ENCODE results near the gene LLGL1. TPM values are rescaled to one million over a fixed set of nuclear protein-coding genes. Genes with fewer than 3 reads are reported as not detected.

LLGL1 gene
- total RNA-seq, 2 donors from 2014 or later: 6.6 to 11.4 TPM

DNA sequence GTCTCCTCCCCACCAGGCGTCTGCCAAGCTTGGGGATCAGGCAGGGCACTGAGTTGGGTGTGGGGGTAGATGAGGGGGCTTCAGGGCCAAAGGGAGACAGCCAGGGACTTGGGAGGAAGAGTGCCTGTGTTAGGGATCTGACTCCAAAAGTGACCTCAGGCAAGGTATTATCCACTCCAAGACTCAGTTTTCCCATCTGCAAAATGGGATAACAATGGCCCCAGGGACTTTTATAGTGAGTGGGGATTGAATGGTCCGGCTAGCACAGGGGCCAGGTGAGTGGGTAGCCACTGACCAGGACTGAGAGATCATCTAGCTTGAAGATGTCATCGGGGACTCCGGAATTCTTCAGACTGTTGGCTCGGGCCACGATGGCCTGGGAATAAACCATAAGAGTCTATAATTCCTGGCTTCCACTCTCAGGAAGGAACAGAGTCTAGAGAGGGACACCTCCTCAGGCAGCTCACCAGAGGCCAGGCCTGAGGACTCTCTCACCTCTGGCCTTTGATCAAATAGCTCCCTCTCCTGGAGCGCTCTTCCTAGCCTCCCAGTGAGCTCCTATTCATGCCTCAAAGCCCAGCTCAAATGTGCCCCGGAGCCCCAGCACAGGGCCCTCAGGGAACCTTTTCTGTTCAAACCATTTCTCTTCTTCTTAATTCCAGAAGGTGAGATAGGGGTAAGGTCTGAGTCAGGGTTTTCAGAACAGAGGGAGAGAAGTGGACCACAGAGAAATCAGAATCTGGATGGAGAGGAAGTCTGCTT, 29.6 kb downstream of the LLGL1 start:
- H3K4me3 ChIP-seq: no peak overlapping the region
- H3K36me3 ChIP-seq (replicated peaks in 1 of 2; ENCODE audit: insufficient read depth in 1 of 2, low read depth in 2 of 2): peaks cover 14 to 34% of the 10 kb centered on the region in 2 donors

DNA sequence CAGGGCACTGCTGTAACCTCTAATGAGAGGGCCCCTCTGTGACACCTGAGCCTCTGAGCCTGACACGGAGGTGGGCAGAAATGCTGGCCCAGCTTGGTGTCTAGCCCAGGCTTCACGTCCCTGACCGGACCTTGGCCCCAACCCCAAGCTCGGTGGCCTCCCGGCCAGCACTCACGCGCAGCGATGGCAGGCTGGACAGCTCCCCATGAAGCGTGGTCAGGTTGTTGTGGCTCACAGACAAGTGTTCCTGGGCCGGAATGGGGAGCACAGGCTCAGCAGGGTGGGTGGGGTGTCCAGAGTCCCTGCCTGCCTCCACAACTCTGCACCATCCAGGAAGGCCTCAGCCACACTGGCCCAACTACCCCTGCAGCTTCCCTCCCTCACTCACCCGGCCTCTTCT, 30.9 kb downstream of the LLGL1 start:
- TF ChIP-seq POLR2A (IDR thresholded peaks at IDR 0.05): no peak
- TF ChIP-seq, protein P1, sequence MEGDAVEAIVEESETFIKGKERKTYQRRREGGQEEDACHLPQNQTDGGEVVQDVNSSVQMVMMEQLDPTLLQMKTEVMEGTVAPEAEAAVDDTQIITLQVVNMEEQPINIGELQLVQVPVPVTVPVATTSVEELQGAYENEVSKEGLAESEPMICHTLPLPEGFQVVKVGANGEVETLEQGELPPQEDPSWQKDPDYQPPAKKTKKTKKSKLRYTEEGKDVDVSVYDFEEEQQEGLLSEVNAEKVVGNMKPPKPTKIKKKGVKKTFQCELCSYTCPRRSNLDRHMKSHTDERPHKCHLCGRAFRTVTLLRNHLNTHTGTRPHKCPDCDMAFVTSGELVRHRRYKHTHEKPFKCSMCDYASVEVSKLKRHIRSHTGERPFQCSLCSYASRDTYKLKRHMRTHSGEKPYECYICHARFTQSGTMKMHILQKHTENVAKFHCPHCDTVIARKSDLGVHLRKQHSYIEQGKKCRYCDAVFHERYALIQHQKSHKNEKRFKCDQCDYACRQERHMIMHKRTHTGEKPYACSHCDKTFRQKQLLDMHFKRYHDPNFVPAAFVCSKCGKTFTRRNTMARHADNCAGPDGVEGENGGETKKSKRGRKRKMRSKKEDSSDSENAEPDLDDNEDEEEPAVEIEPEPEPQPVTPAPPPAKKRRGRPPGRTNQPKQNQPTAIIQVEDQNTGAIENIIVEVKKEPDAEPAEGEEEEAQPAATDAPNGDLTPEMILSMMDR (IDR thresholded peaks at IDR 0.05): no peak
- Histone ChIP-seq H3K4me1 (peaks cover 33% of the 10 kb centered on the region), H3K36me3 (replicated peaks in 1 of 2; ENCODE audit: insufficient read depth in 1 of 2, low read depth in 2 of 2) (peaks cover 14 to 30% of the 10 kb centered on the region in 2 donors), H3K9me3 (no peaks in the 10 kb centered on the region), H3K27ac (peak overlapping the region in 3 of 4 donors; percentile 89 to 99 (median 97)), H3K27me3 (no peaks in the 10 kb centered on the region), H3K4me3 (no peak overlapping the region)
- intact Hi-C loops (cut with DNase I): no loop called here
- ATAC-seq (no peak), DNase-seq (no peak)
- 54 to 81% methylated on average over 4 to 11 of the region's 11 CpGs for WGBS, 2 donors

More for the DNA sequence above, 29.6 kb downstream of the LLGL1 start:
- no peak overlapping the region for H3K27ac ChIP-seq
- peaks cover 40% of the 10 kb centered on the region for H3K4me1 ChIP-seq
- H3K9me3 ChIP-seq: no peaks in the 10 kb centered on the region
- no peak for ATAC-seq
- no peak for TF ChIP-seq POLR2A (IDR thresholded peaks at IDR 0.05)
- TF ChIP-seq, protein P1 (IDR thresholded peaks at IDR 0.05): no peak
- intact Hi-C loops (cut with DNase I): no loop called here
- DNase-seq: no peak
- WGBS, 2 donors: 91 to 97% methylated on average over 4 to 8 of the region's 8 CpGs
- H3K27me3 ChIP-seq: no peaks in the 10 kb centered on the region

DNA sequence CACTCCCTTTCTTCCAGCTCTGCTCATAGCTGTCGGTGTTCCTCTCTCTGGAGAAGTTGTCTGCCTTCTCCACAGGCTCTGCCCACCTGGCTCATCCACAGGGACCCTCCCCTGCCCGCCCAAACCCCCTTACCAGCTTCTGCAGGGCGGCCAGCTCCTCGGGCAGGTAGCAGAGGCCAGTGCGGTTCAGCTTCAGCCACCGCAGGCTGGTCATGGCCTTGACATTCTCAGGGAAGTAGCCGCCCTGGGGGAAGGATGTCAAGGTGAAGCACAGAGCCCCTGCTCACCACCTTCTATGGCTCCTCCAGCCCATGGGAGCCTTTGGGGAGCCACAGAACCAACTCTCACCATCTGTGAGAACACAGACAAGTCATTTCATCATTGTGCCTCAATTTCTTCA, 31.3 kb downstream of the LLGL1 start:
- Histone ChIP-seq H3K36me3 (replicated peaks in 1 of 2; ENCODE audit: insufficient read depth in 1 of 2, low read depth in 2 of 2) (peaks cover 14 to 26% of the 10 kb centered on the region in 2 donors), H3K27me3 (no peaks in the 10 kb centered on the region), H3K27ac (peak overlapping the region; percentile 89 to 99 (median 97)), H3K4me3 (no peak overlapping the region), H3K4me1 (peaks cover 37% of the 10 kb centered on the region), H3K9me3 (no peaks in the 10 kb centered on the region)
- DNase-seq (no peak), ATAC-seq (no peak)
- intact Hi-C loops (cut with DNase I): no loop called here
- TF ChIP-seq, protein P1 (IDR thresholded peaks at IDR 0.05): no peak
- no peak for TF ChIP-seq POLR2A (IDR thresholded peaks at IDR 0.05)
- WGBS, 2 donors: 26 to 61% methylated on average over 4 to 6 of the region's 7 CpGs

DNA sequence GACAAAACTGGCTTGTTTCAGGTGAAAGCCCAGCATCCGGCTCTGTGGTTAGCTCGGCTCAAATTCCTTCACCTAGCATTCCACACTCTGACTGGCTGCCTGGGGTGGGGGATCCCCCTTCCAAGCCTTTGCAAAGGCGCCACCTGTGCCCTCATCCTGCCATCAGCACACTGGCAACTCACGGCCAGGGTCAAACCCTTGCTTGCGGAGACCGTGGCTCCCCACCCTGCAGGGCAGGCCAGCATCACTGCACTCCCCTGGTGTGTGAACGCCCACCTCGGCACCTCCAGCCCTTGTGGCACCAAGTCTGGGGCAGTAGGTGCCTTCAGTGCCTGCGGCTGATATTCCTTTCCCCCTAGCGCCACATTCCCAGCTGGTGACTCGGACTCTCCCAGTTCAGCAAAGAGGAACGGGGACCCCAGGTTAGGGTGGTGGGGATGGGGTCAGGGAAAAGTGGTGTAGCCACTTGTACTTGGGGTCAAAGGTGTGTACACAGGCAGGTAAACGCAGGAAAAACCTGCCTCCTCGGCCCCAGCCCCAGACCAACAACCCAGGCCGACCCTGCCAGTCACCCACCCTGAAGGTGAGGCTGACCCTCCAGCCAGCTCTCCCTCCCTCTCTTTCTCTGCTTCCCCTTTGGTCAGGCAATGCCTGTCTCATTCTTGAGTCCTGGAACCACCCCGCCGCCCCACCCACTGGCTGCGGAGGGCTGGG, 32.0 kb downstream of the LLGL1 start:
- WGBS, 2 donors: 5 to 6% methylated on average over 14 to 18 of the region's 18 CpGs

More for the DNA sequence above, 32.0 kb downstream of the LLGL1 start:
- no peaks in the 10 kb centered on the region for H3K27me3 ChIP-seq
- ATAC-seq (peak; percentile 12), DNase-seq (peak; percentile 69 to 73 (median 71))
- H3K36me3 ChIP-seq (replicated peaks in 1 of 2; ENCODE audit: insufficient read depth in 1 of 2, low read depth in 2 of 2): peaks cover 14 to 26% of the 10 kb centered on the region in 2 donors
- TF ChIP-seq, protein P1 (IDR thresholded peaks at IDR 0.05): no peak
- peak in 2 of 3 donors; percentile 12 to 40 for TF ChIP-seq POLR2A (IDR thresholded peaks at IDR 0.05)
- H3K9me3 ChIP-seq: no peaks in the 10 kb centered on the region
- peak overlapping the region; percentile 89 to 99 (median 97) for H3K27ac ChIP-seq
- intact Hi-C loops (cut with DNase I): no loop called here
- H3K4me1 ChIP-seq: peaks cover 43% of the 10 kb centered on the region
- peak overlapping the region; percentile 49 to 94 for H3K4me3 ChIP-seq

Measured in body of pancreas (tissue), 4 donors.